ENCODE results near the gene LRRC14B.

Gene LRRC14B

DNA sequence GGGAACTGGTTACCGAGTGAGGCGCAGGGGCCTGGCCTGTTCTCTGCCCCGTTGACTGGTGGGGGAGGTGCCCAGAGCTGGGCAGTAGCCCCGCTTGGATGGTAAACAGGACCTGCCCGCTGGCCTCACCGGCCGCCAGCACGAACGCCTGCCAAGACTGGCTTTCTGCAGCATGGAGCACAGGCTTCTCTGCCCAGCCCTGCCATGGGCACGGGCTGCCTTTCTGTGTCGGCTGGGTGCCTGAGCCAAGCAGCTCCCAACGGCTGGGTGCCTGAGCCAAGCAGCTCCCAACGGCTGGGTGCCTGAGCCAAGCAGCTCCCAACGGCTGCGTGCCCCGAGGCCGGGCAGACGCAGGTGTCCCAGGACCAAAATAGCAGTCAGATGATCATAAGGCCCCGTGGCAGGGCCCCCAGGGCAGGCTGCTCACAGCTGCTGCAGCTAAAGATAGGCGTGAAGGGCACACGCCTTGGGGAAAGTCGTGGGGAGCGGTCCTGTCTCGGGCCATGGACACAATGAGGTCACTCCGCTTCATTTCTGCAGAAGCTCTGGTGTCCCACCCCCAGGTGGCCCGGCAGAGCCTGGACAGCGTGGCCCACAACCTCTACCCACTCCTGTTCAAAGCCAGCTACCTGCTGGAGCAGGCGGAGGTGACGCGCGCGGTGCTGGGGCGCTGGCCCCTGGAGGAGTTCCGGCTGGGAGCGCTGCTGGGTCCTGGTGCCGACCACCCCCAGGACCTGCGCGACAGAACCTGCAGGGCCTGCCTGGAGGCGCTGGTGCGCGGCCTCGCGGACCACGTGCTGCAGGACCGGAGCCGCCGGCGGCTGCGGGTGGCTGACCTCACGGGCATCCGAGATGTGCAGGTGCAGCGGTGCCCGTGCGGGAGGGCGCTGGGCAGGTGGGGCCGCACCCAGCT, at the start of gene LRRC14B:
Gene LRRC14B, plus strand, starts transcription at position 460 of the 913 bp plus-strand sequence. Its CDS starts 44 bp downstream, at position 504.
- DNase-seq (ENCODE audit: low spot score), result no peak

DNA sequence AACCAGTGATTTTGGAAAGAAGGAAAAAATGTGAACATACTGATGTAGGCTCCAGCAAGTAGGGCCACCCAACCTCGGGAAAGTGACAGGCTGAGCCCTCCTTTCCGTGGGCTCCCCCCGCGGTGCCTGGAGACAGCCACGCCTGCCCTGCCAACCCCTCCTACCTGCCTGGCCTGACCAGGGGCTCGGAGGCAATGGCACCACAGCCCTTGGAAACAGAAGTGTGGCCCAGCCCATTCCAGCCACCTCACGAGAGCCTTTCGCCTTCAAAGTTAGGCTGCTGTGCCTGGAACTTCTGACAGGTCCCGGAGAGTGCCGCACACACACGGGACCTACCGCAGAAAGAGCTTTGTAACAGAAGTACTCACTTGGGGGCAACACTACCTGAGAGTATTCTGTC, 49.5 kb upstream of the LRRC14B start:
- no peak for DNase-seq (ENCODE audit: low spot score)

DNA sequence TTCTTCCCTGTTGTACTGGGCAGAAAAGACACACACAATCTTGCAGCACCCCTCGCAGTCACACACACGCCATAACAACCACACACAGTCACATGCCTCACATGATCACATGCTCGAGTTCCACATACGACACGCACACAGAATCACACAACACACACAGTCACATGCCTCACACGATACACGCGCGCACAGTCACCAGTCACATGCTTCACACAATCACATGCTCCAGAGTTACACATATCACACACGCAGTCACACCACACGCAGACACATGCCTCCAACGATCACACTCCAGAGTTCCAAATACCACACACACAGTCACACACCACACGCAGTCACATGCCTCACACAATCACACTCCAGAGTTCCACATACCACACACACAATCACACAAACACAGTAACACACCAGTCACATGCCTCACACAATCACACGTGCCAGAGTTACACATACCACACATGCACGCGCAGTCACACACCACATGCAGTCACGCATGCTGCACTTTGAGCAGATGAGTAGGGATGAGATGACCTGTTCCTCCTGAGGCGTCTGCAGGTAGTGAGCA, 49.0 kb upstream of the LRRC14B start:
- DNase-seq (ENCODE audit: low spot score), result no peak

DNA sequence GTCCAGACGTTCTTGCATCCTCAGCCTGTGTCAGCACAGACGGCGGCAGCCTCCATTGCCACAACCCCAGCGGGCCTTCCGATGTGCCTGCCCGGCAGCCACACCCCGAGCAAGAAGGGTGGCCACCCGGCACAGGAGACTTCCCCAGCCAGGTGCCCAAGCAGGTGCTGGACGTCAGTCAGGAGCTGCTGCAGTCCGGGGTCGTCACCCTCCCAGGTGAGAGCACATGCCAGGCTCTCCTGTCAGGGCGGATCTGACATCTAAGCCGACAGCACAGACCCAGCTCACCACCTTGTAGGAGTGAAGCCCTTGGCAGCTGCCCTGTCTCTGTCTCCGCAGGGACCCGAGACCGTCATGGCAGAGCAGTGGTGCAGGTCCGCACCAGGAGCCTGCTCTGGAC, 48.3 kb upstream of the LRRC14B start:
- DNase-seq (ENCODE audit: low spot score), result no peak

DNA sequence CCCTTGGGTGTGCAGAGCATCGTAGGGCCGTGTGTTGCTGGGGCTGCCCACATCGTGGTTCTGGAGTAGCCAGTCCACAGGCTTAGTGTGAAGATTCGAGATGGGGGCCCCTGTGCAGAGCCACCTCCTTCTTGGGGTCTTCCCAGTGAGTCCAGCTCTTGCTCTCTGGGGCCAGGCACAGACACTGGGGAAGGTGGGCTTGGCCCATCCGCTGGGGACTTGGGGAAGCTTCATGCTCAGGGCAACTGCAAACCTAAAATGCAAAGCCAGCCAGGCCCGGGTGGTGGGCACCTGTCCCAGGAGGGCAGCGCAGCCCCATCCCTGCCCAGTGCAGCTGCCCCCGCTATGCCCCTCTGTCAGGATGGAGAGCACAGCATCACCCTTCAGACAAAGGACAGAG, 46.4 kb upstream of the LRRC14B start:
- no peak for DNase-seq (ENCODE audit: low spot score)

DNA sequence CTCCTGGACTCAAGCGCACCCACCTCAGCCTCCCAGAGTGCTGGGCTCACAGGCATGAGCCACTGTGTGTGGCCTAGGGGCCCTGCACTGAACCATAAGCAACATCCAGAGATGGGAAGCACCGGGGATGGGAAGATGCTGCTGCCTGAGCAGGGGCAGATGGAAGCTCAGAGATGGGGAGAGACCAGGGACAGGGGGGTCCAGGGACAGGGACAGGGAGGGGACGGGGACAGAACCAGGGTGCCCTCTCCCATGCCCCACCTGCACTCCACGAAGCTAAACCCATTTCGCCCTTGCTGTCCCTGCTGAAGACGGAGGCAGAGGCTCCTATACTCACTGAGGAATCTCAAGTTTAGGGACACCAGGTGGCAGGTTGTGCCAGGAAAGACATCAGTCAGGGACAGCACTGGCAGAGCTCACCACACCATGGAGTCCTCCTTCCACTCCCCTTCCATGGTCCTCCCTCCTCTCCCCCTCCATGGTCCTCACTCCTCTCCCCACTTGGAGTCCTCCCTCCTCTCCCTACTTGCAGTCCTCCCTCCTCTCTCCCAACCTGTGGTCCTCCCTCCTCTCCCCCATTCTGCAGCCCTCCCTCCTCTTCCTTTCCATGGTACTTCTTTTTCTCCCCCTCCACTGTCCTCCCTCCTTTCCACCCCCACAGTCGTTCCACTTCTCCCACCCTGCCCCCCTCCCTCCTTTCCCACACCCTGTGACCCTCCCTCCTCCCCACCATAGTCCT, 45.5 kb upstream of the LRRC14B start:
- DNase-seq (ENCODE audit: low spot score), result no peak

DNA sequence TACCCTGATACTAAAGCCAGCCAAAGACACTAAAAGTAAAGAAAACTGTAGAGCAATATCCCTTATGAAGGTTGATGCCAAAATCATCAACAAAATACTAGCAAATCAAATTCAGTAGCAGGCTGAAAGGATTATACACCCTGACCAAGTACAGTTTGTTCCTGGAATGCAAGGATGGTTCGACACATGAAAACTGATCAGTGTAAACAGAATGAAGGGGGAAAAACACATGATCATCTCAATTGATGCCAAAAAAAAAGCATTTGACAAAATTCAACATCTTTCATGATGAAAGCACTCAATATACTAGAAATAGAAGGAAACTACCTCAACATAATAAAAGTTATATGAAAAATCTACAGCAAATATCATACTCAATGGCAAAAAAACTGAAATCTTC, 43.5 kb upstream of the LRRC14B start:
- DNase-seq (ENCODE audit: low spot score), result no peak

DNA sequence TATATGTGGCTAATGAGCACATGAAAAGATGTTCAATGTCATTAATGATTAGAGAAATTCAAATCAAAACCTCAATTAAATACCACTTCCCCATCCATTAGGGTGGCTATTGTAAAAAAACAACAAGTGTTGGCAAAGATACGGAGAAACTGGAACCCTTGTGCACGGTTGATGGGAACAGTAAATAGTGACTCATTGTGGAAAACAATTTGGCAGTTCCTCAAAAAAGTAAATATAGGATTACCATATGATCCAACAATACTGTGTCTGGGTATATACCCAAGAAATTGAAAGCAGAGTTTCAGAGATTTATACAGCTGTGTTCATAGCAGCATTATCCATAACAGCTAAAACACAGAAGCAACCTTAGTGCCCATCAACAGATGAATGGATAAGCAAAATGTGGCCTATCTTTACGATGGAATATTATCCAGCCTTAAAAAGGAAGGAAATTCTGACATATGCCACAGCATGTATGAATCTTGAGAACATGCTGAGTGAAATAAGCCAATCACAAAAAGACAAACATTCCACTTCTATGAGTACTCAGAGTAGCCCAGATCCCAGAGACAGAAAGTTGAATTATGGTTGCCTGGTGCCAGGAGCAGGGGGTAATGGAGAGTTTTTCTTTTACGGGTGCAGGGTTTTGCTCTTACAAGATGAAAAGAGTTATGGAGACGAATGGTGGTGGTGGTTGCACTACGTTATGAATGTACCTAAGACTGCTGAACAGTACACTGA, 41.4 kb upstream of the LRRC14B start:
- DNase-seq (ENCODE audit: low spot score), result no peak

DNA sequence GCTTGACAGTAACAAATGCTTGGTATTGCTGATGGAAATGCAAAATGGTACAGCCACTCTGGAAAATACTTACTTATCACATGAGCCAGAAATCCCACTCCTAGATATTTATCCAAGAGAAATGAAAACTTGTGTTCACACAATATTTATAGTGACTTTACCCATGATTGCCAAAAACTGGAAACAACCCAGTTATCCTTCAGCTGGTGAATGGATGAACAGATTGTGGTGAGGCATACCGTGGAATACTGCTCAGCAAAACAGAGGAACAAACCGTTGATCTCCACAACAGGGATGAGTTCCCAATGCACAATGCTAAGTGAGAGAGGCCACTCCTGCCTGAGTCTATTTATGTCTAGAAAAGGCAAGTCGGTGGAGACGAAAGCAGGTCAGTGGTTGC, 40.5 kb upstream of the LRRC14B start:
- no peak for DNase-seq (ENCODE audit: low spot score)

DNA sequence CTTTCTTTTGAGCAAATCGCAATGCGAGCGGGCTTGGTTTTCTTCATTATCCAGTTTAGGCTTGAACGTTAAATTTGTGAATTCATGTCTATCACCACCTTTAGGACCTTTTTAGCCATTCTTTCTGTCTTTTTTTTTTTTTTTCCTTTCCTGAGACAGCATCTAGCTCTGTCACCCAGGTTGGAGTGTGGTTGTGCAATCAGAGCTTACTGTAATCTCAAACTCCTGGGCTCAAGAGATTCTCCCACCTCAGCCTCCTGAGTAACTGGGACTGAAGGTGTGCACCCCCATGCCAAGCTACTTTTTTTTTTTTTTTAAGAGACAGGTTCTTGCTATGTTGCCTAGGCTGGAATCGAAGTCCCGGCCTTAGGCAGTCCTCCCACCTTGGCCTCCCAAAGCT, 39.2 kb upstream of the LRRC14B start:
- no peak for DNase-seq (ENCODE audit: low spot score)

DNA sequence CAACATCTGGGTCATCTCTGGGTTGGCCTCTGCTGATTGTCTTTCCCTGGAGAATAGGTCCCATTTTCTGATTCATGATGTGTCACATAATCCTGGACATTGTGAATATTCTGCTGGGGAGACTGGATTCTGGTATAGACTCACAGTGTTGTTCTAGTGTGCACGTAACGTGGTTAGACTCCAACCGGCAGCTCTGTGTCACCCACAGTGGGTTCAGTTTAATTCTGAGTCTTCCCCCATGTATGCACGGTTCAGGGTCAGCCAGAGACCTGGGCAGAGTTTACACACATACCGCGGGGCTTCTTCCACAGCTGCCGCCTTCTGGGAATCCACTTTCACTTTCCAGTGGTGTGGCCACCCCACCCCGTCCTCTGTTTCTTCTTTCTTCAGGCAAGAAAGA, 38.0 kb upstream of the LRRC14B start:
- no peak for DNase-seq (ENCODE audit: low spot score)

DNA sequence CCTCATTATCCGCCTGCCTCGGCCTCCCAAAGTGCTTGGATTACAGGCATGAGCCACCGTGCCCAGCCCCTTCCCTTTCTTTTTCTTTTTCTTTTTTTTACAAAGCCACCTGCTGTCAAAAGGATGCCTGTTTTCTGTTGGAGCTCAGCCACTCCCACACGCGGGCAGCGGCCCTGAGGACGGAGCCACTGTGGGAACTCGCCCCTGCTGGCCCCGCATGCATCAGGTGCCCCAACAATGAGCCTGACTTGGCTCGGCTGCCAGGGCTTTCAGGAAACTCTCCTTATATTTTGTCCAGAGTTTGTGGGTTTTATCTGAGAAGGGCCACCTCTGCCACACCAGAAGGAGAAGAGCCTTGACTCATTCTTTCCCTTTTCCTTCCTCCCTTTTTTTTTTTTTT, 37.1 kb upstream of the LRRC14B start:
- no peak for DNase-seq (ENCODE audit: low spot score)

DNA sequence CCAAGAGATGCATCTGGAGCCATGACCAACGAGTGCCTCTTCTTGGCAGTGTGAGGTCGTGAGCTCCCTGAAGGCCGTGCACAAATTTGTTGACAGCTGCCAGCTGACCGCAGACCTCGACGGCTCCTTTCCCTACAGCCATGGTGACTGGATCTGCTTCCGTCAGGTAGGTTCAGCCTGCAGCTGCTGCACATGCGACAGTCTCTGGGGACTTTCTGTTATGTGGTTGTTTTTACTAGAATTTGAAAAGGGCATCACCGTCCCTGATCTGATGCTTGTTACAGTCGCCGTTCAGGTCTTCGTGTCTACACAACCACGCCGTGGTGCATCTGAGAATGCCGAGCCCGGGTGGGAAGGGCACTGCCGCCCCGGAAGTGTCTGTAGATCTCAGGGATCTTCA, 36.5 kb upstream of the LRRC14B start:
- no peak for DNase-seq (ENCODE audit: low spot score)

DNA sequence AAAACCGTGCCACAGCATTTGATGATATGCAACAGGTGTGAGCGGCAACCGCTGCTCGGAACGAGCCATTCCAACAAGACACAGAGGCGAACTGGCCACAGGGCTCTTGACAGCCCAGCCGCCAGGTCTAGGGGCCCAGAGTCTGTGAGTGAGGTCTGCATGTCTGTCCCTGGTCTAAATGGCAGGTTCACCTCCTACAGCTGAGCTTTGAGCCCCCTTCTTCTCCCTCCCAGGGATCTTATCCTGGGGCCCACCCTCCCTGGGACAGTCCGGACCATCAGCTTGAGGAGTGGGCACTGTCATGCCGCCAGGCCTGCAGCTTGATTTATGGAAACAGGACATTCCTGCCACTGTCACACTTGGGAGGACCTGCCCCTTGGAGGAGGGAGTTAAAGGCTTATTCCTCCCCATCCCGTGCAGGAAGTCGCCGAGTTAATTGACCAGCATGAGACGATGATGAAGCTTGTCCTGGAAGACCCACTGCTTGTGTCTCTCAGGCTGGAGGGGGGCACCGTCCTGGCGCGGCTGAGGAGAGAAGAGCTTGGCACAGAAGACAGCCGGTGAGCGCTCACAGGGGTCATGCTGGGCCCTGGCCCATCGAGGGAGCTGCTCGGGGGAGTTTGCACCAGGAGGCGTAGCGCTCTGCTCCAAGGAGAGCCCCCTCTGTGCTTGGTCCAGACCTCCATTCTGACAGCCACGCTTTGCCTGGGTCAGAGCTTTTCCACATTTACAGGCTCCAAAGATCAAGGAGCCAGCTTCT, 35.5 kb upstream of the LRRC14B start:
- no peak for DNase-seq (ENCODE audit: low spot score)

DNA sequence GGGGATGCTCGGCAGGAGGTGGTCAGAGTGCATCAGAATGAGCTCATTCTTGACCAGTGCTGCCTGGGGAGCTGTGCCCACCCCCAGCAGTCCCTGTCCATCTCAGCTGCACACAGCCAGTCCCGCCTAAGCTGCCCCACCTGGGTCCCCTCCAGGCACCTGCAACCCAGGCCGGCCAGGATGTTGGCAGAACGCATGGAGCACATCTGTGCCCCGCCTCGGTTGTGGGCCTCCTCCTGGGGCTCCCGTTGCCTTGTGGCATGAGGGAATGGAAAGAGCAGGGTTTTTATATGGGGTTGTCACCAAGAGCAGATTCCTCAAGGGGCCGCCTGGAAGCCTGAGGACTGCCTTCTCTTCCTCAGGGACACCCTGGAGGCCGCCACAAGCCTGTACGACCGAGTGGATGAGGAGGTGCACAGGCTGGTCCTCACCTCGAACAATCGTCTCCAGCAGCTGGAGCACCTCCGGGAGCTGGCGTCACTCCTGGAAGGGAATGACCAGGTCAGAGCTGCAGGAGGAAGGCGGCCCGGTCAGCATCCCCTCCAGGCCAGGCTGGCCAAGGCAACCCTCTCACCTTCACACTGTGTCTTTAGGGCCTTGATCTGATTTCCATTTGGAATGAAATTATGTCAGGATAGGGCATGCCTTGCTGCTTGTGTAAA, 34.8 kb upstream of the LRRC14B start:
- no peak for DNase-seq (ENCODE audit: low spot score)

DNA sequence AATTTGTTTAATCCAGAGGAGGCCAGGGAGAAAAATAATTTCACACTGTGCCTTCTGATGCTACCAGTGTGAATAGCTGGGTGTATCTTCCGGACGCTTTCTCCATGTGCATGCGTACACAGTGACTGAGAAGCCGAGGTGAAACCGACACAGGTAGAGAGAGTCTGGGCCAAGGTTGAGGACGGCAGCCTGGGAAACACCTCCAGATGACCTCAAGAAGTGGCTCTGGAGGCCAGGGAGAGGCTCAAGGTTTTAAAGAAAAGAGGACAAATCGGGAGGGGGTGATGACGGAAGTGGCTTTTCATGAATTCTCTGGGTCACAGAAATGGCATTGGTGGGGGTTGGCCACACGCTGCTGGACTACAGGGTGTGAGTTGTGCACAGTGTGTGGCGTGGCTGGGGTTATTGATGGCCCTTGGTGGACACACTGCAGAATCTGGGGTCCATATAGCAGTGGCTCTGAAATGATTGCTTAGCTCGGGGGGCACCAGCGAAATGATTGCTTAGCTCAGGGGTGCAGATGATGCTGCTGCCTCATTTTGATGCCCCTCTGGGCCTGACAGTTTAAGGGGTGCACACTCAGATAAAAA, 34.1 kb upstream of the LRRC14B start:
- DNase-seq (ENCODE audit: low spot score), result no peak

DNA sequence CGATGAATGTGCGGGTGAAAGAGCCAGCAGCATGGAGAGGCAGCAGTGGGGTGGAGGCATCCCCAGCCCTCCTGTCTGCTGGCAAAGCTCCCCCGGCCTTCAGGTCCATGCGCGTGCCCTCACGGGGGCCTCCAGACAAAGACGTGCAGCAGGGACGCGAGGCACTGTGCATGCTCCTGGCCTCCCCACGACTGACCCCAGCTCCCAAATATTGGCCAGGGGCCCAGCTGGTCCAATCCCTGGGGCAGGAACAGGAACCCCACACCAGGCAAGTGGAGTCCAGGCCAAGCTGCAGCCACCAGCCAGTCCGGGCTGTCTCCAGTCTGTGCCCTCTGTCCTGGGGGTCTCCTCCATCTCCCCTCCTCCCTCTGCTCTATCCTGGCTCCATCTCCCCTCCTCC, 33.5 kb upstream of the LRRC14B start:
- DNase-seq (ENCODE audit: low spot score), result no peak

DNA sequence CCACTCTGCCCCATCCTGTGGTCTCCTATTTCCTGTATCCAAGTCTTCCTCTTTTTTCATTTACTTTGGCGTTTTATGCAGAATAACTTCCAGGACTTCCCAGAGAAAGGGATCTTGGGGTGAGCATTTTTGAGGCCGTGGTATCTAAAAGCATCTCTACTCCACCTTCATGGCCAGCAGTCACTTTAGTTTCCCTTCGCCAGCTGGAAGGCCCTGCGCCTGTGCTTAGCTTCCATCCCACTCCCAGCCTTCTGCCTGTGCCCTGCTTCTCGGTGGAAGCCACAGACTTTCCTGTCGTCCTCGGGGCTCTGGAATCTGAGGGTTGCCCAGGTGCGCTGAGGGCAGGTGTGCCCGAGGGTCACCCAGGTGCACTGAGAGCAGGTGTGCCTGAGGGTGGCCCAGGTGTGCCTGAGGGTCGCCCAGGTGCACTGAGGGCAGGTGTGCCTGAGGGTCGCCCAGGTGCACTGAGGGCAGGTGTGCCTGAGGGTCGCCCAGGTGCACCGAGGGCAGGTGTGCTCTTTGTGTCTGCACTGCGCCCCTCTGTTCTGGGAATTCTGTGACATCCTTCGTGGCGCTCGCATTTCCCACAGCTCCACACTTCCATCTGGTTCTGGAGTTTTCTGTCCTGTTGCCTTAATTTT, 32.4 kb upstream of the LRRC14B start:
- no peak for DNase-seq (ENCODE audit: low spot score)

DNA sequence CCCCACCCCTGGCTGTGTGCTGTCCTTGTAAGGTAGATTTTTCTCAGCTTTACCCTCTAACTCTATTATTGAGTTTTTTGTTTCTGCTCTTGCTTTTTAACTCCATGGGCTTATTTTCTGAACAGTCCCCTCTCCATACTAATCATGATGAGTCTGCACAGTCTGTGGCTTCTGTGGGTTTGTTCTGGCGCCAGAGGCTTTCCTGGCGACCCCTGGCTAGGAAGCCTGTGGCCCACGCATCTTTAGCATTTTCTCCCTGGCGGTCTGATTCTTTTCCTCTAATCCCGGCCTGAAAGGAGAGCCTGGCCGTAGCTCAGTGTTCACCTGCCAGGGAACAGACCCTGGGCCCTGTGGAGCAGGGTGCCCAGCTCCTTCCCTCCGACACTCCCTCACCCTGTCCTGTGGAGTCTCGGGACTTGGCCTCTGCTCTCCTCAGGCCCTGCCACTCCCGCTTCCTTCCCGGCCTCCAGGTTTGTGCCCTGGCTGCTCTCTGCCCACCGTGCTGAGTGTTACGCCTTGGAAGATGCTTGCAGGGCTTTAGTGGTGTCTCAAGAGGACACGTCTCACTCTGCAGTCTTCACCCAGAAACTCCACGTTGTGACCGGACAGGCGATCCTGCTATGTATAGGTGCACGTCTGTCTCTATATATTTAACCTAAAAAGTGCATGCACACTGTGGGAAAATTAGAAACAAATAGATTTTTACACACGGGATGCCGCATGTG, 31.7 kb upstream of the LRRC14B start:
- DNase-seq (ENCODE audit: low spot score), result no peak

DNA sequence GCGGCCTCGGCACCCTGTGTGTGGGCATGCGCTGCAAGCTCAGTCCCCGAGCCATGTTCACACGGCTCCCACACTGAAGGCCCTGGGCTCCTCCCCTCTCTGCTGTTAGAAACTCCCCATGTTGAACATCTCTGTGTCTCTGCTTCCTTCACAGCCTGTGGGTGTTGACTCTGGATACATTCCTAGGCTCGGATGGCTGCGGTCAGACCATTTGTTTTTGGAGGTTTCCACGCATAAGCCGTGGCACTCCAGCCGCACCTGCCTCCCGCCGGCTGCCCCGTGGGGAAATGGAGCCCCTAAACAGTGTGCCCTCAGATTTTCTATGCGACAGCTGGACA, 31.2 kb upstream of the LRRC14B start:
- DNase-seq (ENCODE audit: low spot score), result no peak

Data from pons (tissue), 1 donor.